Spinal cord (tissue), 10 donors: ENCODE measurements around the gene PRKCE. TPM values are rescaled to one million over a fixed set of nuclear protein-coding genes. Genes with fewer than 3 reads are reported as not detected.
A peak's percentile ranks its signal among the peaks of the same experiment; 100 is the strongest.

Experiments
- DNase-seq, 6 donors: peaks; one replicate each; pipeline versions ENCODE4 v3.0.0 to v3.0.0-alpha.2; 2013 to 2015; ENCODE audit warnings: low spot score in 6 of 6, low read depth in 4 of 6
- H3K27ac ChIP-seq: one replicate; pipeline ENCODE4 v1.5.1; 2013; ENCODE audit warnings: low read depth, low read length, control low read depth
- H3K27me3 ChIP-seq: one replicate; pipeline ENCODE4 v1.6.1; 2013; ENCODE audit warnings: low read length; ENCODE audit not compliant: control insufficient read depth, insufficient read depth
- H3K36me3 ChIP-seq: one replicate; pipeline ENCODE4 v1.6.1; 2013; ENCODE audit warnings: low read length; ENCODE audit not compliant: control insufficient read depth, insufficient read depth
- H3K4me1 ChIP-seq: one replicate; pipeline ENCODE4 v1.6.1; 2013; ENCODE audit warnings: low read length; ENCODE audit not compliant: control insufficient read depth, insufficient read depth
- H3K4me3 ChIP-seq: one replicate; pipeline ENCODE4 v1.5.1; 2013; ENCODE audit warnings: low read depth, low read length, control low read depth
- H3K9me3 ChIP-seq: one replicate; pipeline ENCODE4 v1.6.1; 2013; ENCODE audit warnings: low read length; ENCODE audit not compliant: control insufficient read depth, insufficient read depth
- WGBS: methylation state at CpG from one replicate; pipeline ENCODE4 v1.1.5; 2013; ENCODE audit warnings: missing lambda C conversion rate; ENCODE audit not compliant: insufficient coverage; 5-methylcytosine and 5-hydroxymethylcytosine counted together
- polyA plus RNA-seq, 2 donors: library from polyadenylated mRNA; unstranded; fragments of 120-200 nt; gene quantifications; one replicate each; pipeline ENCODE4 v1.2.1, GENCODE V29; 2013; ENCODE audit not compliant: insufficient read length in 2 of 2
- total RNA-seq, 2 donors: library from RNA; depleted of rRNA in 1 of 2; stranded (reverse); fragments of 120-200 nt in 1 of 2; fragments of >200 nt in 1 of 2; gene quantifications; one replicate each; pipeline versions ENCODE4 v1.2.3 to v1.2.4, GENCODE V29; 2013 to 2014
- donor health status: healthy.

PRKCE gene
- total and polyA plus RNA-seq, 4 donors, result 22.9 to 48.5 (median 37.4) TPM

DNA sequence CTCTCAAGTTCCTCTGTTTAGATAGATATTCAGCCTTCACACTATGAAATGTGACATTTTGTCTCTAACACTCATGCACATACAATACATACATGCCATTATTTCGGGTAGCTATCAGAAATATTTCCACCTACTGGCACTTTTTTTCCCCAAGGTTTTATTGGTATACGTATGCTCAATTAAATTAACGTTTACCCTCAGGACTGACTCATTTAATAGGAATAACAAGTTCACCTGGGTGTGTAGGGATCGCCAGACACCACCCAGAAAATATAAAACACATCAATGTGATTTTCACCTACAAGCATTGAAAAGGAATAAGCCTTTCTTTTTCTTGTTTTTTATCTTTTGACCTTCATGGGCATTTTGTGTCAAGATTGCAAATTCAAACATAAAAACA is 507.2 kb downstream of the PRKCE start:
- no peak overlapping the region for H3K4me3 ChIP-seq
- H3K36me3 ChIP-seq, result peaks cover 27% of the 10 kb centered on the region
- no peak for DNase-seq
- no CpG with 5 or more reads among the region's 4 CpGs for WGBS
- no peaks in the 10 kb centered on the region for H3K27me3 ChIP-seq
- H3K27ac ChIP-seq, result no peak overlapping the region
- H3K9me3 ChIP-seq, result no peaks in the 10 kb centered on the region
- no peaks in the 10 kb centered on the region for H3K4me1 ChIP-seq

DNA sequence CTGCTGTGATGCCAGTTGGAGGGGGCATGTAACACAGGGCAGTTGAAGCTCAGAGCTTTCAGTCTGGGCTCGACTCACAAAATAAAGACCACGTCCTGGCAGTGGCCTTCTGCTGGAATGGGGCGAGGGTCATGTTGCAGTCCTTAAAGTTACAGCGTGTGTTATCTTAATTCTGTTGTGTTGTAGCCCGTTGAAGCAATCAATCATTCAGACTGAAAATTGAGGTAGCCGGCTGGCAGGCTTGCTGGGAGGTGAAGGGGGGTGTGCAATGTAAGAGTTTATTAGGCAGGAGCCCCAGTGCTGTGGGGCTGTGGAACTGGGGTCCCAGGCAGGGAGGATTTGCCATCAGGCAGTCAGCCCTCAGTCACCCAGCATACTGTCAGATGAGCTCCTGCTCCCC is 508.9 kb downstream of the PRKCE start:
- Histone ChIP-seq H3K27ac (no peak overlapping the region), H3K4me3 (no peak overlapping the region), H3K36me3 (peaks cover 26% of the 10 kb centered on the region), H3K27me3 (no peaks in the 10 kb centered on the region), H3K9me3 (no peaks in the 10 kb centered on the region), H3K4me1 (peaks cover 10% of the 10 kb centered on the region)
- DNase-seq, result no peak
- 57% methylated on average over 6 of the region's 6 CpGs for WGBS

DNA sequence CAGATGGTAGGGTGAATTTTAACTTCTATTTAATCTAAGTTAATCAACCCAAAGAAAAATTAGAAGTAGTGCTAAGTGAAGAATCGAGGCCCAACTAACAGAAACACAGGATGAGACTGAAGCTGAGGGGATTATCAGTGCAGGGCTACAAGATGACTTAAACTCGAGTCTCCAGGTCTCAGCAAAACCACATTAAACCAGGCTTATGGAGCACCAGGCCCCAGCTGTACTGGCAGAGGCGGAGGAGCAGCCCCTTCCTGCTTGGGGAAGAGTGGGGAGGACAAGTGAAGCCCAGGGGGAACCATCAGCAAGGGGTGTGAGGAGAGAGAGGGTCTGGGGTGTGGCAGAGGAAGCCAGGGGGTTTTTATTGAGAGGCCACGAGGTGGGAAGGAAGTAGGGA is 509.8 kb downstream of the PRKCE start:
- no peaks in the 10 kb centered on the region for H3K9me3 ChIP-seq
- no peak overlapping the region for H3K4me3 ChIP-seq
- no peak overlapping the region for H3K27ac ChIP-seq
- H3K36me3 ChIP-seq, result peaks cover 32% of the 10 kb centered on the region
- H3K27me3 ChIP-seq, result no peaks in the 10 kb centered on the region
- H3K4me1 ChIP-seq, result peaks cover 14% of the 10 kb centered on the region
- WGBS, result 81% methylated on average over 2 of the region's 4 CpGs
- no peak for DNase-seq

DNA sequence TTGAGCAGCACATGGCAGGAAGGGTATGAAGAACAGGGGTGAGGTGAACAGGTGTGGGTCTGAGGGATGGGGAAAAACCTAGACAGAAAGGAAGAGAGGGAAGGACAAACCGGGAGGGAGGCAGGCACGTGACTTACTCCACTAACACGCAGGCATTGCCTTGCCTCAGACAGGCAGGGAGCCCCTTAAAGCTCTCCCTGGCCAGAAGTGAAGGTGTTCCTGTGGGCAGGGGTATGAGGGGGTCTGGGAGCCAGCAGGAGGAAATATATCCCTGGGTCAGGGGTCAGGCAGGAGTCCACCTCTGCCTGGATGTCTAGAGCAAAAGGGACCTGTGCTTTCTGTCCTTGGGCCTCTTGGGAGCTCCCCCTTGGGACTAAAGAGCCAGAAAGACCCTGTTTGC is 510.4 kb downstream of the PRKCE start:
- WGBS, result 96% methylated on average over 3 of the region's 3 CpGs
- H3K36me3 ChIP-seq, result peaks cover 32% of the 10 kb centered on the region
- H3K27ac ChIP-seq, result no peak overlapping the region
- no peaks in the 10 kb centered on the region for H3K27me3 ChIP-seq
- H3K9me3 ChIP-seq, result no peaks in the 10 kb centered on the region
- no peak for DNase-seq
- H3K4me1 ChIP-seq, result peaks cover 14% of the 10 kb centered on the region
- no peak overlapping the region for H3K4me3 ChIP-seq

DNA sequence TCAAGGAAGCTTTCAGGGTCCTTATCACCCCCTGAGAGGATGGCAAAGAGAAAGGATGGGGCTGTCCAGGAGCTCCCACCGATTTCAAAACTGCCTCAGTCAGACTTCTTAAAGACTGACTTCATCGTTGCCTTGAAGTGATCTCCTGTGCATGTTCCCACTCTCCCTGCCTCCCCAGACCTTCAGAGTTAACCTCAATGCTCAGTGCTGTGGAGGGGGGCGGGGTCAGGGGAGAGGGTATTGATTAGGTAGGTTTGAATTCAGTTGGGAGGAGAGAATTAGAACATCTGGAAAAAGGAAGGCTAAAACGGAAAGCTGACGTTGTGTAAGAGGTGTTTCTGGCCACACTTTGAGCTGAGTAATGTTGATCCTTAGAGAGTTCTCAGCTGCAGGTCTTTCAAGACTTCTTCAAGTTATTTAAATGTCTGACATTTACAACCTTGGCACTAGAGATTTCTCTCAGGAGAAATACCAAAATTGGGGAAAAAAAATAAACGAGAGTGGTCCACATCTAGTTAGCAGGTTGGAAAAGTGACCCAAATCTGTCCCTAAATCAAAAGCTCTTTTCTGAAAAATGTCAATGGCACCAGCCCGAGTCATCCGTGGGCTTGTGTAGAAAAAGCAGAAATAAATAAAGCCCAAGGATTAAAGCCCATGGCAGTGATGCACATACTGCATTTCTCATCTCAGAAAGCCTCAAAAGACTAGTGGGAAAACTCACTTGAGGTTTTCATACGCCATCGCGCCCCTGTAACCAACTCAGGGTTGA is 511.0 kb downstream of the PRKCE start:
- H3K4me1 ChIP-seq, result peaks cover 14% of the 10 kb centered on the region
- no peak overlapping the region for H3K27ac ChIP-seq
- peaks cover 29% of the 10 kb centered on the region for H3K36me3 ChIP-seq
- no peak for DNase-seq
- 74% methylated on average over 8 of the region's 11 CpGs for WGBS
- no peak overlapping the region for H3K4me3 ChIP-seq
- no peaks in the 10 kb centered on the region for H3K9me3 ChIP-seq
- no peaks in the 10 kb centered on the region for H3K27me3 ChIP-seq

DNA sequence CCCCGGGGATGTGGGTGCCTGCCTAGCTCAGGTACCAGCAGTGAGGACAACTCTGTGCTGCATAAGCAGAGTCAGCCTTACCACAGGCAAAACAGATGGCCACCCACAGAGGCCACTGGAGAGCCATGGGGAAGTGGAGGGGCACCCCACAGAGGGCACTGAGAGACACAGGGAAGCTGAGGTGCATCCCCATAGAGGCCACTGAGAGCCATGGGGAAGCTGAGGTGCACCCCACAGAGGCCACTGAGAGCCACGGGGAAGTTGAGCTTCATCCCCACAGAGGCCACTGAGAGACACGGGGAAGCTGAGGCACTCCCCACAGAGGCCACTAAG is 511.6 kb downstream of the PRKCE start:
- peaks cover 14% of the 10 kb centered on the region for H3K4me1 ChIP-seq

DNA sequence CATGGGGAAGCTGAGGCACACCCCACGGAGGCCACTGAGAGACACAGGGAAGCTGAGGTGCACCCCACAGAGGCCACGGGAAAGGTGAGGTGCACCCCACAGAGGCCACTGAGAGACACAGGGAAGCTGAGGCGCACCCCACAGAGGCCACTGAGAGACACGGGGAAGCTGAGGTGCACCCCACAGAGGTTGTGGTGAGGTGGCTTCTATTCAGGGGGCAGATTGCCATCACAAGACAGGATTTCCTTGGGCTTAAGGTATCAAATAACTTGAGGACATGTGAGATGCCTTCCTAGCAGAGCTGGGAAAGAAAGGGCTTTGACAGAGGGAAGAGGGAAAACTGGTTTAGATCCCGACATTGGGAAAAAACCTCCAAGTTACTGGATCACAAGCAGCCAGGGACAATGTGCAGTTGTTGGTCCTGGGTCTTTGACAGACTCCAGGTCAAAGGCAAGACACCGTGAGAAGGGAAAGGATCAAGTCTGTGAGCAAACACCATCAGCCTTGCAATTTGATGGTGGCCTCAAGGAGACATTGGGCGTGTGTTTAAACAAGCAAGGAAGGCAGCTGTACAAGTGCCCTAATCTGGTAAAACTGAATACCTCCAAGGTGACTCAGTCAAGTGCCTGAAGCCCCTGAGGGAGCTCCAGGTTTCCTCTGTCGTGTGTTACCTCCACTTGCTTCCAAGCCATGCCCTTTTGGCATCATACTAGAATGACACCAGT is 512.5 kb downstream of the PRKCE start:
- peaks cover 14% of the 10 kb centered on the region for H3K4me1 ChIP-seq

More for the DNA sequence above, 511.6 kb downstream of the PRKCE start:
- Histone ChIP-seq H3K9me3 (no peaks in the 10 kb centered on the region), H3K27me3 (no peaks in the 10 kb centered on the region), H3K27ac (no peak overlapping the region), H3K36me3 (peaks cover 29% of the 10 kb centered on the region), H3K4me3 (no peak overlapping the region)
- 100% methylated on average over 1 of the region's 3 CpGs for WGBS
- DNase-seq, result no peak

DNA sequence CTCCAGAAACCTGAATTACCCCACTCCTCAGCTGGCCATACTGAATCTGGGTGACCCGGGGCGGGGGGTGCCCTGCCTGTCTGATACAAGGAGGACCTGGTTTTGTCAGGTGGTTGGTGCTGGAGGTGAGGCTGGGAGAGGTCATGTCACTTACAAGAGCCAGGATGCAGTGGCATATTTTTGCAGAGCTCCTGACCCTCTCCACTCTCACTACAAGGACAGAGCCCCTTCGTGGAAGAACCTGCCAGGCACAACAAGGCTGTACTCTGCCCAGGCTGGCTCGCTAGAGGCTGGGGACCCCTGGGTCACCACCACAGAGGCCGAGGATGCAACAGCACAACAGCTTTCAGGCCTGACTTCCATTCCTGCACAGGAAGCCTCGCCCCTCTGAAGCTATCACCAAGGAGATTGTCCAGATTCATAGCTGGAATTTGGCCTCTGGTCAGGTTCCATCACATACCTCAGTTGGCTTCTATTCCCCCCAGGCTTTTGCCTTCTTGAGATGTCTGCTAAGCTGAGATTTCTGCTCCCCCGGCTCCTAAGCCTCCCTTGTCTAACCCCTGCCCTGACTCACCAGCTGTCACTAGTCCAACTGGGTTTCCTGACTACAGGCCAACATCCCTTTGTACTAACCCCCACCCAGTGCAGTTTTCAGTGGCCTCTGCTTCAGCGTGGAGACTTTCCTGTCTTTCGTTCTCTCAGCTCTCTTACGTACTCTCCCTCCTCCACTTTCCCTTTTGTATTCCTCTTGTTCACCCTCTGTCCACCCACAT is 513.2 kb downstream of the PRKCE start:
- 41% methylated on average over 8 of the region's 10 CpGs for WGBS
- Histone ChIP-seq H3K27ac (no peak overlapping the region), H3K4me3 (no peak overlapping the region), H3K4me1 (peaks cover 14% of the 10 kb centered on the region), H3K27me3 (no peaks in the 10 kb centered on the region), H3K9me3 (no peaks in the 10 kb centered on the region), H3K36me3 (peaks cover 25% of the 10 kb centered on the region)
- DNase-seq, result peak in 5 of 6 donors; percentile 15 to 67 (median 29)

More for the DNA sequence above, 512.5 kb downstream of the PRKCE start:
- DNase-seq, result no peak
- H3K9me3 ChIP-seq, result no peaks in the 10 kb centered on the region
- 82% methylated on average over 7 of the region's 8 CpGs for WGBS
- H3K4me3 ChIP-seq, result no peak overlapping the region
- H3K36me3 ChIP-seq, result peaks cover 29% of the 10 kb centered on the region
- no peak overlapping the region for H3K27ac ChIP-seq
- no peaks in the 10 kb centered on the region for H3K27me3 ChIP-seq

DNA sequence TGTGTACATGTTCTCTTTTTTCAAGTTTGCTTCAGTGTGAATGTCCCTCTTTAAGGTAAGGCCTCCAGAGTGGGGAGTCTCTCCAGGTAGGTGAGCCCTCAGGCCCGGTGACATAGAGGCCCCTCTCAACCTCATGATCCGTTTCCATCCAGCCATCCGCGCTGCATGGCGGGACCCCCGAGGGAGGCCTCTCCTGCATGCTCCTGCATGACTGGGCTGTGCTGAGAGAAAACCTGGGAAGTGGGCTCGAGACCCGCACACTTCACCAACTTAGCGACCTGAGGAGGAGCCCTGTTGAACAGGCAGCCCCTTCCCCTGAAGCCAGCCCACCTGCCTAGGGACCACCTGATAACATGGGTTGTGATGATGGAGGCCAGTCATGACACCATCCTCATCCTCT is 514.4 kb downstream of the PRKCE start:
- Histone ChIP-seq H3K27me3 (no peaks in the 10 kb centered on the region), H3K27ac (no peak overlapping the region), H3K4me1 (peaks cover 15% of the 10 kb centered on the region), H3K4me3 (no peak overlapping the region), H3K9me3 (no peaks in the 10 kb centered on the region), H3K36me3 (peaks cover 15% of the 10 kb centered on the region)
- DNase-seq, result no peak
- 95% methylated on average over 6 of the region's 9 CpGs for WGBS
